PC-9 (cell line): ENCODE data around the gene SYNDIG1.

Experiments
- CTCF ChIP-seq: fragments of 200-600 bp; sonication (generic); conservative IDR thresholded peaks from 2 replicates; pipeline ENCODE4 v1.6.1; 2017; ENCODE audit warnings: mixed run types, antibody characterized with exemption, mild to moderate bottlenecking, moderate library complexity
- EZH2 ChIP-seq: fragments of 200-600 bp; sonication (generic); IDR thresholded peaks from 2 replicates; pipeline ENCODE4 v1.8.0; 2017; ENCODE audit warnings: antibody characterized with exemption, low read depth

GRCh38 chr20:24698189-24698588 lies 228.8 kb downstream of the SYNDIG1 start:
- TF ChIP-seq EZH2 (no peak), CTCF (no peak)
